ENCODE results near the gene HDHD5.

The HDHD5 gene

DNA sequence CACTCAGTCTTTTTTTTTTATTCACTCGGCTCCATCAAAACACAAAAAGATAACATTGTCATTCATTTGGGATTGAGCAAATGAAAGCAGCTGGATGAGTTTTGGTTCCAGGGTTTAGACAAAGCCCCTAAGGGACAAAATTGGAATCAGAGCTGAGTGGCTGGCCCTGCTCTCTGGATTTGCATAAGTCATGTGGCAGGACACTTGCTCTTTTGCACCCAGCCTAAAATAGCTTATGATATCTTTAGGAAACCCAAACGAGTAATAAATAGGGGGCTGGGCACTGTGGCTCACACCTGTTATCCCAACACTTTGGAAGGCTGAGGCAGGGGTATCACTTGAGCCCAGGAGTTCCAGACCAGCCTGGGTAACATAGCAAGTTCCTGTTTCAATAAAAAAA, 27.0 kb downstream of the HDHD5 start:
- no peak for ATAC-seq
- no peak for TF ChIP-seq ZNF565 (CRISPR knock-in tag; conservative IDR thresholded peaks at IDR 0.05; ENCODE audit: low read depth)
- TF ChIP-seq BACH2 (CRISPR knock-in tag; IDR thresholded peaks at IDR 0.05; ENCODE audit: borderline replicate concordance) = no peak
- no peak for TF ChIP-seq SNAI2 (CRISPR knock-in tag; IDR thresholded peaks at IDR 0.05)
- TF ChIP-seq ESRRG (CRISPR knock-in tag; IDR thresholded peaks at IDR 0.05) = no peak
- no peak for TF ChIP-seq ZFP3 (CRISPR knock-in tag; IDR thresholded peaks at IDR 0.05)
- TF ChIP-seq PPARA (CRISPR knock-in tag; IDR thresholded peaks at IDR 0.05; ENCODE audit: borderline replicate concordance) = no peak
- no peak for TF ChIP-seq OSR1 (CRISPR knock-in tag; IDR thresholded peaks at IDR 0.05)
- TF ChIP-seq, protein P1, sequence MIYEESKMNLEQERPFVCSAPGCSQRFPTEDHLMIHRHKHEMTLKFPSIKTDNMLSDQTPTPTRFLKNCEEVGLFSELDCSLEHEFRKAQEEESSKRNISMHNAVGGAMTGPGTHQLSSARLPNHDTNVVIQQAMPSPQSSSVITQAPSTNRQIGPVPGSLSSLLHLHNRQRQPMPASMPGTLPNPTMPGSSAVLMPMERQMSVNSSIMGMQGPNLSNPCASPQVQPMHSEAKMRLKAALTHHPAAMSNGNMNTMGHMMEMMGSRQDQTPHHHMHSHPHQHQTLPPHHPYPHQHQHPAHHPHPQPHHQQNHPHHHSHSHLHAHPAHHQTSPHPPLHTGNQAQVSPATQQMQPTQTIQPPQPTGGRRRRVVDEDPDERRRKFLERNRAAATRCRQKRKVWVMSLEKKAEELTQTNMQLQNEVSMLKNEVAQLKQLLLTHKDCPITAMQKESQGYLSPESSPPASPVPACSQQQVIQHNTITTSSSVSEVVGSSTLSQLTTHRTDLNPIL (CRISPR knock-in tag; IDR thresholded peaks at IDR 0.05; ENCODE audit: low read depth) = no peak
- TF ChIP-seq RARB (CRISPR knock-in tag; IDR thresholded peaks at IDR 0.05) = no peak
- no peak for TF ChIP-seq TCF4 (CRISPR knock-in tag; IDR thresholded peaks at IDR 0.05; ENCODE audit: borderline replicate concordance)
- no peak for TF ChIP-seq CSDC2 (CRISPR knock-in tag; IDR thresholded peaks at IDR 0.05)
- no peak for TF ChIP-seq ZC3H10 (CRISPR knock-in tag; IDR thresholded peaks at IDR 0.05)
- TF ChIP-seq GLIS3 (CRISPR knock-in tag; IDR thresholded peaks at IDR 0.05) = no peak
- TF ChIP-seq, protein P2, sequence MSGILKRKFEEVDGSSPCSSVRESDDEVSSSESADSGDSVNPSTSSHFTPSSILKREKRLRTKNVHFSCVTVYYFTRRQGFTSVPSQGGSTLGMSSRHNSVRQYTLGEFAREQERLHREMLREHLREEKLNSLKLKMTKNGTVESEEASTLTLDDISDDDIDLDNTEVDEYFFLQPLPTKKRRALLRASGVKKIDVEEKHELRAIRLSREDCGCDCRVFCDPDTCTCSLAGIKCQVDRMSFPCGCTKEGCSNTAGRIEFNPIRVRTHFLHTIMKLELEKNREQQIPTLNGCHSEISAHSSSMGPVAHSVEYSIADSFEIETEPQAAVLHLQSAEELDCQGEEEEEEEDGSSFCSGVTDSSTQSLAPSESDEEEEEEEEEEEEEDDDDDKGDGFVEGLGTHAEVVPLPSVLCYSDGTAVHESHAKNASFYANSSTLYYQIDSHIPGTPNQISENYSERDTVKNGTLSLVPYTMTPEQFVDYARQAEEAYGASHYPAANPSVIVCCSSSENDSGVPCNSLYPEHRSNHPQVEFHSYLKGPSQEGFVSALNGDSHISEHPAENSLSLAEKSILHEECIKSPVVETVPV (CRISPR knock-in tag; IDR thresholded peaks at IDR 0.05) = no peak
- TF ChIP-seq ARNTL (CRISPR knock-in tag; IDR thresholded peaks at IDR 0.05; ENCODE audit: borderline replicate concordance, low read depth) = no peak
- TF ChIP-seq, protein P3, sequence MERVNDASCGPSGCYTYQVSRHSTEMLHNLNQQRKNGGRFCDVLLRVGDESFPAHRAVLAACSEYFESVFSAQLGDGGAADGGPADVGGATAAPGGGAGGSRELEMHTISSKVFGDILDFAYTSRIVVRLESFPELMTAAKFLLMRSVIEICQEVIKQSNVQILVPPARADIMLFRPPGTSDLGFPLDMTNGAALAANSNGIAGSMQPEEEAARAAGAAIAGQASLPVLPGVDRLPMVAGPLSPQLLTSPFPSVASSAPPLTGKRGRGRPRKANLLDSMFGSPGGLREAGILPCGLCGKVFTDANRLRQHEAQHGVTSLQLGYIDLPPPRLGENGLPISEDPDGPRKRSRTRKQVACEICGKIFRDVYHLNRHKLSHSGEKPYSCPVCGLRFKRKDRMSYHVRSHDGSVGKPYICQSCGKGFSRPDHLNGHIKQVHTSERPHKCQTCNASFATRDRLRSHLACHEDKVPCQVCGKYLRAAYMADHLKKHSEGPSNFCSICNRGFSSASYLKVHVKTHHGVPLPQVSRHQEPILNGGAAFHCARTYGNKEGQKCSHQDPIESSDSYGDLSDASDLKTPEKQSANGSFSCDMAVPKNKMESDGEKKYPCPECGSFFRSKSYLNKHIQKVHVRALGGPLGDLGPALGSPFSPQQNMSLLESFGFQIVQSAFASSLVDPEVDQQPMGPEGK (CRISPR knock-in tag; IDR thresholded peaks at IDR 0.05; ENCODE audit: borderline replicate concordance) = no peak

DNA sequence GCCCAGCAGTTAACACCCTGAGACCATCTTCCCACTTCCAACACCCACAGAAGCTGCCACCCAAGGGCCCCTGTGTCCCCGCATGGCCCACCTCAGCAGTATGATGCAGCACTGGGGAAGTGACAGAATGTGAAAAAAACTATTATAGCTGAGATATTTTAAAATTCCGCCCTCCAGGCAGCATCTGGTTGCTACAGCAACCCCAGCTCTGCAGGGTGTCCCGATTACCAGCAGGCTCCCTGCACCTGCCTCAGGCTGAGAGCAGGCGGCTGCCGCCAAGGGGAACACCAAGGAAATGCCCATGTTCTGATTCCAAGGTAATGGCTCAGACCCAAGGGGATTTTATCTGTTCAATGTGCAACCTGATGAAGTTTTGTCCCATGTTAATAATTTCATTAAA, 27.4 kb downstream of the HDHD5 start:
- TF ChIP-seq OSR1 (CRISPR knock-in tag; IDR thresholded peaks at IDR 0.05) = no peak
- TF ChIP-seq SNAI2 (CRISPR knock-in tag; IDR thresholded peaks at IDR 0.05) = no peak
- TF ChIP-seq, protein P4, sequence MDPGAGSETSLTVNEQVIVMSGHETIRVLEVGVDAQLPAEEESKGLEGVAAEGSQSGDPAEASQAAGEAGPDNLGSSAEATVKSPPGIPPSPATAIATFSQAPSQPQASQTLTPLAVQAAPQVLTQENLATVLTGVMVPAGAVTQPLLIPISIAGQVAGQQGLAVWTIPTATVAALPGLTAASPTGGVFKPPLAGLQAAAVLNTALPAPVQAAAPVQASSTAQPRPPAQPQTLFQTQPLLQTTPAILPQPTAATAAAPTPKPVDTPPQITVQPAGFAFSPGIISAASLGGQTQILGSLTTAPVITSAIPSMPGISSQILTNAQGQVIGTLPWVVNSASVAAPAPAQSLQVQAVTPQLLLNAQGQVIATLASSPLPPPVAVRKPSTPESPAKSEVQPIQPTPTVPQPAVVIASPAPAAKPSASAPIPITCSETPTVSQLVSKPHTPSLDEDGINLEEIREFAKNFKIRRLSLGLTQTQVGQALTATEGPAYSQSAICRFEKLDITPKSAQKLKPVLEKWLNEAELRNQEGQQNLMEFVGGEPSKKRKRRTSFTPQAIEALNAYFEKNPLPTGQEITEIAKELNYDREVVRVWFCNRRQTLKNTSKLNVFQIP (CRISPR knock-in tag; IDR thresholded peaks at IDR 0.05; ENCODE audit: borderline replicate concordance, low read depth) = no peak
- no peak for TF ChIP-seq ZNF565 (CRISPR knock-in tag; conservative IDR thresholded peaks at IDR 0.05; ENCODE audit: low read depth)
- TF ChIP-seq, protein P2 (CRISPR knock-in tag; IDR thresholded peaks at IDR 0.05) = no peak
- TF ChIP-seq BACH2 (CRISPR knock-in tag; IDR thresholded peaks at IDR 0.05; ENCODE audit: borderline replicate concordance) = no peak
- TF ChIP-seq ZNF8 (CRISPR knock-in tag; IDR thresholded peaks at IDR 0.05) = no peak
- TF ChIP-seq ARNTL (CRISPR knock-in tag; IDR thresholded peaks at IDR 0.05; ENCODE audit: borderline replicate concordance, low read depth) = no peak
- no peak for TF ChIP-seq ZFP30 (CRISPR knock-in tag; IDR thresholded peaks at IDR 0.05)
- no peak for TF ChIP-seq PPARA (CRISPR knock-in tag; IDR thresholded peaks at IDR 0.05; ENCODE audit: borderline replicate concordance)
- TF ChIP-seq RARB (CRISPR knock-in tag; IDR thresholded peaks at IDR 0.05) = no peak
- TF ChIP-seq, protein P3 (CRISPR knock-in tag; IDR thresholded peaks at IDR 0.05; ENCODE audit: borderline replicate concordance) = no peak
- TF ChIP-seq, protein P5, sequence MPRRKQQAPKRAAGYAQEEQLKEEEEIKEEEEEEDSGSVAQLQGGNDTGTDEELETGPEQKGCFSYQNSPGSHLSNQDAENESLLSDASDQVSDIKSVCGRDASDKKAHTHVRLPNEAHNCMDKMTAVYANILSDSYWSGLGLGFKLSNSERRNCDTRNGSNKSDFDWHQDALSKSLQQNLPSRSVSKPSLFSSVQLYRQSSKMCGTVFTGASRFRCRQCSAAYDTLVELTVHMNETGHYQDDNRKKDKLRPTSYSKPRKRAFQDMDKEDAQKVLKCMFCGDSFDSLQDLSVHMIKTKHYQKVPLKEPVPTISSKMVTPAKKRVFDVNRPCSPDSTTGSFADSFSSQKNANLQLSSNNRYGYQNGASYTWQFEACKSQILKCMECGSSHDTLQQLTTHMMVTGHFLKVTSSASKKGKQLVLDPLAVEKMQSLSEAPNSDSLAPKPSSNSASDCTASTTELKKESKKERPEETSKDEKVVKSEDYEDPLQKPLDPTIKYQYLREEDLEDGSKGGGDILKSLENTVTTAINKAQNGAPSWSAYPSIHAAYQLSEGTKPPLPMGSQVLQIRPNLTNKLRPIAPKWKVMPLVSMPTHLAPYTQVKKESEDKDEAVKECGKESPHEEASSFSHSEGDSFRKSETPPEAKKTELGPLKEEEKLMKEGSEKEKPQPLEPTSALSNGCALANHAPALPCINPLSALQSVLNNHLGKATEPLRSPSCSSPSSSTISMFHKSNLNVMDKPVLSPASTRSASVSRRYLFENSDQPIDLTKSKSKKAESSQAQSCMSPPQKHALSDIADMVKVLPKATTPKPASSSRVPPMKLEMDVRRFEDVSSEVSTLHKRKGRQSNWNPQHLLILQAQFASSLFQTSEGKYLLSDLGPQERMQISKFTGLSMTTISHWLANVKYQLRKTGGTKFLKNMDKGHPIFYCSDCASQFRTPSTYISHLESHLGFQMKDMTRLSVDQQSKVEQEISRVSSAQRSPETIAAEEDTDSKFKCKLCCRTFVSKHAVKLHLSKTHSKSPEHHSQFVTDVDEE (CRISPR knock-in tag; IDR thresholded peaks at IDR 0.05) = no peak
- TF ChIP-seq TCF4 (CRISPR knock-in tag; IDR thresholded peaks at IDR 0.05; ENCODE audit: borderline replicate concordance) = no peak
- TF ChIP-seq ZNF70 (CRISPR knock-in tag; IDR thresholded peaks at IDR 0.05) = no peak
- no peak for ATAC-seq
